Measurements from ENCODE around the gene HMGCR. TPM values are rescaled to one million over a fixed set of nuclear protein-coding genes. Genes with fewer than 3 reads are reported as not detected.
"Not testable (repeated sequence)": the region's sequence is repeated elsewhere in the genome, so short reads cannot be mapped to it uniquely, and the experiment has no call there.

The HMGCR gene
- 104 and 128 TPM in 2 replicates for total RNA-seq
- polyA plus RNA-seq: 23.8 and 39.6 TPM in 2 replicates
- polyA plus RNA-seq (2011; cell fraction: cytosol; rRNA removed): 22.7 and 22.9 TPM in 2 replicates
- 54.8 and 56.7 TPM in 2 replicates for polyA plus RNA-seq (2011; cell fraction: nucleus; rRNA removed)
- polyA plus RNA-seq (2012): 32.1 and 48.0 TPM in 2 replicates
- polyA minus RNA-seq: 134 and 181 TPM in 2 replicates
- polyA minus RNA-seq (2011; cell fraction: cytosol; rRNA and poly(A)+ RNA removed): 25.8 TPM
- polyA minus RNA-seq (2011; cell fraction: nucleus; rRNA and poly(A)+ RNA removed): 51.3 and 88.1 TPM in 2 replicates
- percentile 94 among the genes with signal in this experiment for Bru-seq, nascent RNA
- percentile 88 among the genes with signal in this experiment for BruChase-seq, experiment 1, labeled RNA remaining after a 6-hour chase
- BruChase-seq, experiment 2, labeled RNA remaining after a 2-hour chase: percentile 95 among the genes with signal in this experiment
- long read RNA-seq, full-length matches to known transcripts: 160 of 201 reads
- long read RNA-seq, partial matches to known transcripts: 18 of 201 reads
- long read RNA-seq, other reads (novel, unspliced or antisense): 23 of 201 reads

- Histone ChIP-seq H3K4me2 (ENCODE audit: insufficient read depth, low read length) (peak within 1 kb of the TSS; percentile 95), H3K36me3 (ENCODE audit: control insufficient read depth in 2 of 2, extremely low read depth in 1 of 2, insufficient read depth in 2 of 2, low read length in 2 of 2) (no peaks in the 10 kb centered on the region), H3K9ac (replicated peaks; ENCODE audit: extremely low read depth, insufficient read depth, low read length) (peak within 1 kb of the TSS; percentile 60), H3K4me1 (ENCODE audit: control insufficient read depth, extremely low read depth, insufficient read depth, low read length) (peaks cover 26% of the 10 kb centered on the region), H4K20me1 (replicated peaks; ENCODE audit: control insufficient read depth, extremely low read depth, insufficient read depth, low read length) (peaks cover 2% of the 10 kb centered on the region), H2AFZ (ENCODE audit: low read depth, low read length) (peak within 1 kb of the TSS; percentile 40), H3K4me3 (replicated peaks in 1 of 3; ENCODE audit: insufficient read depth in 1 of 3, low read depth in 1 of 3, low read length in 3 of 3) (peak within 1 kb of the TSS; percentile 69 to 97 (median 82)), H3K9me3 (replicated peaks; ENCODE audit: control insufficient read depth, insufficient read depth, low read length) (no peaks in the 10 kb centered on the region), H3K9me1 (replicated peaks; ENCODE audit: control insufficient read depth, extremely low read depth, insufficient read depth, low read length) (no peaks in the 10 kb centered on the region), H3K27ac (ENCODE audit: insufficient read depth, low read depth, low read length) (peak within 1 kb of the TSS; percentile 60), H3K27me3 (ENCODE audit: control insufficient read depth in 2 of 2, insufficient read depth in 2 of 2, low read length in 2 of 2) (no peaks in the 10 kb centered on the region), H3K79me2 (ENCODE audit: control insufficient read depth, insufficient read depth, low read length) (peaks cover 44% of the 10 kb centered on the region)
- FAIRE-seq: peak; percentile 95
- DNase-seq (ENCODE audit: low read depth, low spot score): peak; percentile 99
- BruUV-seq (replicated peaks): no TSS peak
- peak; percentile 67 for TF ChIP-seq POLR2AphosphoS5 (IDR thresholded peaks at IDR 0.05; ENCODE audit: insufficient read depth, low read depth, low read length)
- TF ChIP-seq MAX (IDR thresholded peaks at IDR 0.05; ENCODE audit: insufficient read depth, insufficient read length): peak; percentile 62
- peak; percentile 84 for TF ChIP-seq MYC (IDR thresholded peaks at IDR 0.05; ENCODE audit: low read depth, low read length)
- TF ChIP-seq EZH2 (IDR thresholded peaks at IDR 0.05; ENCODE audit: borderline replicate concordance, low read depth, low read length, severe bottlenecking): no peak
- peak in 1 of 2 donors; percentile 16 for TF ChIP-seq CTCF (IDR thresholded peaks at IDR 0.05; ENCODE audit: extremely low read depth in 1 of 2, insufficient read depth in 1 of 2, low read depth in 1 of 2, low read length in 2 of 2)
- no peak for TF ChIP-seq FOS (IDR thresholded peaks at IDR 0.05; ENCODE audit: borderline replicate concordance, insufficient read depth, low read length)
- TF ChIP-seq GATA2 (IDR thresholded peaks at IDR 0.05; ENCODE audit: insufficient read depth, insufficient read length, low read depth, low read length): no peak
- TF ChIP-seq POLR2A (IDR thresholded peaks at IDR 0.05; ENCODE audit: low read depth, low read length): peak; percentile 77
- no peak for TF ChIP-seq JUN (IDR thresholded peaks at IDR 0.05; ENCODE audit: borderline replicate concordance, insufficient read depth, insufficient read length, low read depth)
- CTCF ChIA-PET: interaction anchor here (0.8 to 2.0 kb wide), 12 partner anchors 13 to 412 kb away, joined by 3 to 15 read pairs (median 4); partner anchors contain the start of genes ANKRD31, POC5 and POLK
- dilution Hi-C loops (cut with MboI; ENCODE audit: extremely low pct_ligation_motif_present, low sequenced_read_pairs) (no loop called here), intact Hi-C loops (cut with micrococcal nuclease) (loop anchor here (1.0 to 5.0 kb wide), 9 partner anchors 100 to 1366 kb away; partner anchors contain the start of genes ANKRD31, CERT1, GFM2 and NSA2)
- POLR2A ChIA-PET: interaction anchor here (0.6 to 1.1 kb wide), 8 partner anchors 9 to 381 kb away, joined by 3 to 5 read pairs (median 3); partner anchors contain the start of genes ANKRD31, CERT1, POC5 and POLK
Measured at GRCh38 chr5:75336615-75337336, at the start of gene HMGCR. TSS of gene HMGCR (plus strand) at chr5:75337220. CDS start at chr5:75342606, 5,386 bp downstream.

- CTCF ChIA-PET; dilution Hi-C loops (cut with MboI; ENCODE audit: extremely low pct_ligation_motif_present, low sequenced_read_pairs); H3K79me2 ChIP-seq (ENCODE audit: control insufficient read depth, insufficient read depth, low read length); intact Hi-C loops (cut with micrococcal nuclease); H3K4me2 ChIP-seq (ENCODE audit: insufficient read depth, low read length); H3K27me3 ChIP-seq (ENCODE audit: control insufficient read depth in 2 of 2, insufficient read depth in 2 of 2, low read length in 2 of 2); H3K27ac ChIP-seq (ENCODE audit: insufficient read depth, low read depth, low read length); H3K9me3 ChIP-seq (replicated peaks; ENCODE audit: control insufficient read depth, insufficient read depth, low read length); H4K20me1 ChIP-seq (replicated peaks; ENCODE audit: control insufficient read depth, extremely low read depth, insufficient read depth, low read length); H3K4me3 ChIP-seq (replicated peaks in 1 of 3; ENCODE audit: insufficient read depth in 1 of 3, low read depth in 1 of 3, low read length in 3 of 3); H3K4me1 ChIP-seq (ENCODE audit: control insufficient read depth, extremely low read depth, insufficient read depth, low read length); FAIRE-seq; BruUV-seq (replicated peaks); H3K9me1 ChIP-seq (replicated peaks; ENCODE audit: control insufficient read depth, extremely low read depth, insufficient read depth, low read length); H3K9ac ChIP-seq (replicated peaks; ENCODE audit: extremely low read depth, insufficient read depth, low read length); POLR2A ChIA-PET; H3K36me3 ChIP-seq (ENCODE audit: control insufficient read depth in 2 of 2, extremely low read depth in 1 of 2, insufficient read depth in 2 of 2, low read length in 2 of 2); DNase-seq (ENCODE audit: low read depth, low spot score); H2AFZ ChIP-seq (ENCODE audit: low read depth, low read length): not testable (repeated sequence)
Measured at GRCh38 chr5:75291844-75292243, 45.2 kb upstream of the HMGCR start.

Data from endothelial cell of umbilical vein (primary cell).